Mesenchymal stem cell (in vitro differentiated cells and primary cell): ENCODE results near the gene SAMHD1. TPM values are rescaled to one million over a fixed set of nuclear protein-coding genes. Genes with fewer than 3 reads are reported as not detected.
"Not testable (repeated sequence)": the region's sequence is repeated elsewhere in the genome, so short reads cannot be mapped to it uniquely, and the experiment has no call there.

Experiments used
- DNase-seq: peaks from one replicate; pipeline ENCODE4 v3.0.0-alpha.2; 2013
- H2AFZ ChIP-seq: one replicate; pipeline ENCODE4 v1.6.1; 2013; ENCODE audit warnings: low read depth, mild to moderate bottlenecking, control low read depth, inconsistent platforms, low read length, moderate library complexity
- H2AK5ac ChIP-seq: 2 replicates; pipeline ENCODE4 v1.6.1; 2013; ENCODE audit warnings: low read length, moderate library complexity, mild to moderate bottlenecking, inconsistent platforms; ENCODE audit not compliant: severe bottlenecking
- H2BK120ac ChIP-seq: one replicate; pipeline ENCODE4 v1.6.1; 2013; ENCODE audit warnings: low read depth, mild to moderate bottlenecking, inconsistent platforms, low read length, moderate library complexity
- H2BK12ac ChIP-seq, 2 experiments: one replicate each; pipeline ENCODE4 v1.6.1; 2013; ENCODE audit warnings: inconsistent platforms in 2 of 2, low read length in 2 of 2, mild to moderate bottlenecking in 2 of 2, moderate library complexity in 2 of 2, control low read depth in 1 of 2
- H2BK15ac ChIP-seq: one replicate; pipeline ENCODE4 v1.6.1; 2013; ENCODE audit warnings: mild to moderate bottlenecking, low read depth, inconsistent platforms; ENCODE audit not compliant: poor library complexity, severe bottlenecking
- H2BK5ac ChIP-seq: 2 replicates; pipeline ENCODE4 v1.6.1; 2013; ENCODE audit warnings: low read depth, mild to moderate bottlenecking, low read length, control low read depth, inconsistent platforms; ENCODE audit not compliant: poor library complexity, severe bottlenecking
- H3K14ac ChIP-seq, 2 experiments: one replicate each; pipeline ENCODE4 v1.6.1; 2013; ENCODE audit warnings: inconsistent platforms in 2 of 2, low read length in 2 of 2, control low read depth in 1 of 2, mild to moderate bottlenecking in 1 of 2, moderate library complexity in 1 of 2
- H3K18ac ChIP-seq, 2 experiments: one replicate each; pipeline ENCODE4 v1.6.1; 2013; ENCODE audit warnings: inconsistent platforms in 2 of 2, low read length in 2 of 2, control low read depth in 1 of 2, low read depth in 1 of 2, mild to moderate bottlenecking in 1 of 2
- H3K23ac ChIP-seq, 2 experiments: one replicate each; pipeline ENCODE4 v1.6.1; 2013; ENCODE audit warnings: inconsistent platforms in 2 of 2, low read length in 2 of 2, mild to moderate bottlenecking in 2 of 2, moderate library complexity in 2 of 2, control low read depth in 1 of 2
- H3K27ac ChIP-seq: 2 replicates; pipeline ENCODE4 v1.5.1; 2013; ENCODE audit warnings: mild to moderate bottlenecking, moderate library complexity, low read length, control low read depth, inconsistent platforms; ENCODE audit not compliant: poor library complexity, severe bottlenecking
- H3K27me3 ChIP-seq, 2 experiments: 2 replicates each; pipeline versions ENCODE4 v1.6.1 to v1.7.0; 2013; ENCODE audit warnings: low read length in 2 of 2, mild to moderate bottlenecking in 2 of 2, moderate library complexity in 2 of 2, control low read depth in 1 of 2, inconsistent platforms in 1 of 2; ENCODE audit not compliant: control insufficient read depth in 1 of 2, insufficient read depth in 1 of 2
- H3K36me3 ChIP-seq, 2 experiments: 2 replicates each; pipeline versions ENCODE4 v1.6.1 to v1.7.0; 2013; ENCODE audit warnings: low read length in 2 of 2, control low read depth in 1 of 2, inconsistent platforms in 1 of 2, low read depth in 1 of 2, mild to moderate bottlenecking in 1 of 2; ENCODE audit not compliant: insufficient read depth in 2 of 2, control insufficient read depth in 1 of 2
- H3K4ac ChIP-seq, 2 experiments: one replicate each; pipeline ENCODE4 v1.6.1; 2013; ENCODE audit warnings: inconsistent platforms in 2 of 2, low read length in 2 of 2, mild to moderate bottlenecking in 2 of 2, moderate library complexity in 2 of 2, control low read depth in 1 of 2, low read depth in 1 of 2
- H3K4me1 ChIP-seq: 2 replicates; pipeline ENCODE4 v1.6.1; 2013; ENCODE audit warnings: low read depth, low read length, control low read depth; ENCODE audit not compliant: control insufficient read depth, insufficient read depth
- H3K4me2 ChIP-seq: 2 replicates; pipeline ENCODE4 v1.6.1; 2013; ENCODE audit warnings: low read length, mild to moderate bottlenecking, inconsistent platforms; ENCODE audit not compliant: poor library complexity, severe bottlenecking
- H3K4me3 ChIP-seq, 2 experiments: 2 replicates each; pipeline versions ENCODE4 v1.5.1 to v1.7.0; 2013; ENCODE audit warnings: low read length in 2 of 2, mild to moderate bottlenecking in 2 of 2, control low read depth in 1 of 2, low read depth in 1 of 2; ENCODE audit not compliant: insufficient read depth in 1 of 2
- H3K79me1 ChIP-seq: replicated peaks from 2 replicates; pipeline ENCODE4 v1.6.1; 2013; ENCODE audit warnings: mild to moderate bottlenecking, control low read depth, low read length, inconsistent platforms; ENCODE audit not compliant: poor library complexity, severe bottlenecking
- H3K9ac ChIP-seq: 2 replicates; pipeline ENCODE4 v1.7.0; 2013; ENCODE audit warnings: mild to moderate bottlenecking, low read length, moderate library complexity
- H3K9me3 ChIP-seq: 2 replicates; pipeline ENCODE4 v1.7.0; 2013; ENCODE audit warnings: mild to moderate bottlenecking, low read length; ENCODE audit not compliant: control insufficient read depth
- H4K8ac ChIP-seq: one replicate; pipeline ENCODE4 v1.6.1; 2013; ENCODE audit warnings: inconsistent platforms, mild to moderate bottlenecking, low read length, moderate library complexity
- H4K91ac ChIP-seq: one replicate; pipeline ENCODE4 v1.6.1; 2013; ENCODE audit warnings: mild to moderate bottlenecking, low read length, inconsistent platforms
- WGBS: methylation state at CpG from one replicate; pipeline ENCODE4 v1.1.7; 2013; ENCODE audit warnings: mixed read lengths; 5-methylcytosine and 5-hydroxymethylcytosine counted together
- polyA plus RNA-seq, 2 experiments: library from polyadenylated mRNA; stranded (reverse); fragments of 200-250 nt; gene quantifications; one replicate each; pipeline ENCODE4 v1.2.3, GENCODE V29; 2013

The SAMHD1 gene
- 16.7 TPM for polyA plus RNA-seq (2013, experiment 1 of 2)
- polyA plus RNA-seq (2013, experiment 2 of 2) = 16.7 TPM

DNA sequence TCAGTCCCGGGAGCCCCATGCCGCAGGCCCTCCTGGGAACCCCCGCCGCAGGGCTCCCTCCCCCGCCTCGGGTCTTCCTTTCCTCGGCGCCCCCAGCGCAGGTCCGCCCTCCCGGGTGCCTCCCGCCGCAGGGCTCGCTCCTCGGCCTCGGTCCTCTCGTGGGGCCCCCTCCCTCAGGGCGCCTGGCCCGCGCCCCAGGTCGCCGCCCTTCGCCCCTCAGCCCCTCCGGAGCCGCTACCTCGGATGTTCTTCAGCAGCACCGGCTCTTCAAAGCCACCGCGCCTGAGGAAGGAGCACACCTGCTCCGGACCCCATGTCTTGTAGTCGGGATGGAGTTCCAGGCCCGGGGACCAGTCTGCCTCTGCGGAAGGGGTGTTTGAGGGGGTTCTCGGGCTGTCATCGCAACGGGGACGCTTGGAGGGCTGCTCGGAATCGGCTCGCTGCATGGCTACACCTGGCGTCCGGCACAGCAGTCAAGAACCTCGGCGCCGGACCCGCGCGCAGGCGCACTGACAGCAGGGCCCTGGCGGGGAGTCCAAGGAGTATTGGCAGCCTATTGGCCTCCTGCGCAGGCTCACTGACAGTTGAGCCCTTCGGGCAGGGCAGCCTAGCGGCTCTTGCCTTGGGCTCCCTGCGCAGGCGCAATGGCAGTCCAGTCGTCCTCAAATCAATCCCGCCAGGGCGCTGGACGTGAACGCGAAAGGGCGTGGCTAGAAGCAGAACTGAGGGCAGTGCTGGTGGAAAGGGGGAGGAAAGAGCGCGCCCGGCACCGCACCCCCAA is at the start of gene SAMHD1:
Gene SAMHD1, minus strand, starts transcription at position 511 of the 781 bp plus-strand sequence. Its CDS starts 65 bp downstream, at position 446.
- peak; percentile 98 for DNase-seq
- H3K79me1 ChIP-seq = peaks cover 9% of the 10 kb centered on the region
- H3K4ac ChIP-seq = peak within 1 kb of the TSS in 1 of 2 experiments; percentile 49
- no peaks in the 10 kb centered on the region for H3K27me3 ChIP-seq
- H4K8ac ChIP-seq = peak within 1 kb of the TSS; percentile 82
- H3K36me3 ChIP-seq = peaks cover 0 to 2% of the 10 kb centered on the region in 2 experiments
- peak within 1 kb of the TSS; percentile 96 for H3K9ac ChIP-seq
- H2AK5ac ChIP-seq = no peak within 1 kb of the TSS
- peak within 1 kb of the TSS; percentile 79 for H2AFZ ChIP-seq
- H2BK12ac ChIP-seq = peak within 1 kb of the TSS in 1 of 2 experiments; percentile 6
- peak within 1 kb of the TSS; percentile 80 for H2BK15ac ChIP-seq
- H3K4me1 ChIP-seq = peaks cover 2% of the 10 kb centered on the region
- peak within 1 kb of the TSS; percentile 22 for H3K27ac ChIP-seq
- peak within 1 kb of the TSS; percentile 86 to 97 for H3K4me3 ChIP-seq
- H3K4me2 ChIP-seq = peak within 1 kb of the TSS; percentile 90
- H2BK5ac ChIP-seq = no peak within 1 kb of the TSS
- H3K23ac ChIP-seq = peak within 1 kb of the TSS in 1 of 2 experiments; percentile 11
- H4K91ac ChIP-seq = no peak within 1 kb of the TSS
- under 1% methylated on average over 66 of the region's 66 CpGs for WGBS
- H3K18ac ChIP-seq = peak within 1 kb of the TSS; percentile 37 to 80
- peak within 1 kb of the TSS in 1 of 2 experiments; percentile 44 for H3K14ac ChIP-seq
- H3K9me3 ChIP-seq = no peaks in the 10 kb centered on the region
- H2BK120ac ChIP-seq = peak within 1 kb of the TSS; percentile 54

DNA sequence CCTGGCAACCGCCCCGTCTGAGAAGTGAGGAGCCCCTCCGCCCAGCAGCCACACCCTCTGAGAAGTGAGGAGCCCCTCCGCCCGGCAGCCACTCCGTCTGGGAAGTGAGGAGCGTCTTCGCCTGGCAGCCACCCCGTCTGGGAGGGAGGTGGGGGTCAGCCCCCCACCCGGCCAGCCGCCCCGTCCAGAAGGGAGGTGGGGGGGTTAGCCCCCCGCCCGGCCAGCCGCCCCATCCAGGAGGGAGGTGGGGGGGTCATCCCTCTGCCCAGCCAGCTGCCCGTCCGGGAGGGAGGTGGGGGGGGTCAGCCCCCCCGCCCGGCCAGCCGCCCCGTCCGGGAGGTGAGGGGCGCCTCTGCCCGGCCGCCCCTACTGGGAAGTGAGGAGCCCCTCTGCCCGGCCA is 48.7 kb upstream of the SAMHD1 start:
- not testable (repeated sequence) for H3K9ac ChIP-seq, H3K4ac ChIP-seq, H4K91ac ChIP-seq, H3K27ac ChIP-seq, H3K4me1 ChIP-seq, H2BK120ac ChIP-seq, H2BK15ac ChIP-seq, H3K14ac ChIP-seq, H3K9me3 ChIP-seq, H3K18ac ChIP-seq, H3K27me3 ChIP-seq, H2BK5ac ChIP-seq, H3K23ac ChIP-seq, H2AFZ ChIP-seq, H3K4me2 ChIP-seq, H2BK12ac ChIP-seq, H4K8ac ChIP-seq, DNase-seq, H3K4me3 ChIP-seq, H2AK5ac ChIP-seq, H3K79me1 ChIP-seq
- H3K36me3 ChIP-seq = peaks cover 0 to 14% of the 10 kb centered on the region in 2 experiments
- WGBS = no CpG with 5 or more reads among the region's 26 CpGs

DNA sequence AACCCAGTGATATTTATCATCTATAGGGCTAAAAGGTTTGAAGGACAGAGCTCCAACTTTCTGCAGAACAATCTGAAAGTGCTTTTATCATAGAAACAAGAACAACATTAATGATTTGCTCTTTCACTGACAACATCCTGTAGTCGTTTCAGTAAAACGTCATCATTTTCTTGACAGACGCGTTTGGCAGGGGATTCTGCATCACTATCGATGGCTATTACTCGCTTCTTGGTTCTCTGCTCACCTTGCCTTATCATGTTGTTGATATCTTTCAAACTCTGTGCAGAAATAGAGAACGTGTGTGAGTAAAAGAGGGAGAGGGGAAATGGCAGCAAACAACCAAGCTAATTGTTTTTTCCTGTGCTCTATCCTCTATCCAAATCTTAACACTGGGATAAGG is 47.1 kb upstream of the SAMHD1 start:
- no peaks in the 10 kb centered on the region for H3K79me1 ChIP-seq
- WGBS = 99% methylated on average over 6 of the region's 7 CpGs
- H3K9me3 ChIP-seq = no peaks in the 10 kb centered on the region
- no peak overlapping the region for H2BK12ac ChIP-seq
- H3K36me3 ChIP-seq = peaks cover 6 to 16% of the 10 kb centered on the region in 2 experiments
- no peaks in the 10 kb centered on the region for H3K27me3 ChIP-seq
- H3K23ac ChIP-seq = no peak overlapping the region
- no peaks in the 10 kb centered on the region for H3K4me1 ChIP-seq
- H3K9ac ChIP-seq = no peak overlapping the region
- no peak overlapping the region for H2AFZ ChIP-seq
- H3K14ac ChIP-seq = no peak overlapping the region
- H3K27ac ChIP-seq = no peak overlapping the region
- DNase-seq = no peak
- no peak overlapping the region for H3K18ac ChIP-seq
- no peak overlapping the region for H3K4me3 ChIP-seq
- no peak overlapping the region for H2BK15ac ChIP-seq
- no peak overlapping the region for H3K4me2 ChIP-seq
- no peak overlapping the region for H4K91ac ChIP-seq
- H3K4ac ChIP-seq = no peak overlapping the region
- H2BK5ac ChIP-seq = no peak overlapping the region
- no peak overlapping the region for H4K8ac ChIP-seq
- no peak overlapping the region for H2AK5ac ChIP-seq
- no peak overlapping the region for H2BK120ac ChIP-seq

DNA sequence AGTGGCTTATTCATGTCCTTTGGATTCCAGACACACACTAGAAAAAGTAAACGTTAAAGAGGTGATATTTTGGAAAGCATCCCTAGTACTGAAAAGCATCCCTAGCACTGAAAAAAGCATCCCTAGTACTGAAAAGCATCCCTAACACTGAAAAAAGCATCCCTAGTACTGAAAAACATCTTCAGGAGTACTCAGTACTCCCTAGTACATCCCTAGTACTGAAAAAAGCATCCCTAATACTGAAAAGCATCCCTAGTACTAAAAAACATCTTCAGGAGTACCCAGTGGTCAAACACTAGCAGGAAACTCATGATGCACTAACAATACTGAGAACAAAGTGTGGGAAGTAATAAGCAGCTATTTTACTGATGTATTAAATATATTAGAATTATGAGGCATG is 45.6 kb upstream of the SAMHD1 start:
- Histone ChIP-seq H3K27me3 (no peaks in the 10 kb centered on the region), H3K79me1 (no peaks in the 10 kb centered on the region)
- DNase-seq = no peak

More for the DNA sequence above, 45.6 kb upstream of the SAMHD1 start:
- no peak overlapping the region for H2BK120ac ChIP-seq
- H2BK15ac ChIP-seq = no peak overlapping the region
- H2BK12ac ChIP-seq = no peak overlapping the region
- H3K36me3 ChIP-seq = peaks cover 6 to 8% of the 10 kb centered on the region in 2 experiments
- H4K91ac ChIP-seq = no peak overlapping the region
- peaks cover 8% of the 10 kb centered on the region for H3K9me3 ChIP-seq
- no peak overlapping the region for H2AK5ac ChIP-seq
- WGBS = 100% methylated on average over 1 of the region's 1 CpG
- no peak overlapping the region for H3K9ac ChIP-seq
- no peak overlapping the region for H3K4me3 ChIP-seq
- H3K23ac ChIP-seq = no peak overlapping the region
- no peak overlapping the region for H3K4me2 ChIP-seq
- no peak overlapping the region for H3K4ac ChIP-seq
- no peak overlapping the region for H2AFZ ChIP-seq
- no peak overlapping the region for H2BK5ac ChIP-seq
- no peaks in the 10 kb centered on the region for H3K4me1 ChIP-seq
- no peak overlapping the region for H4K8ac ChIP-seq
- H3K27ac ChIP-seq = no peak overlapping the region
- H3K18ac ChIP-seq = no peak overlapping the region
- H3K14ac ChIP-seq = no peak overlapping the region
